Measurements from ENCODE around the gene HDAC4.

Gene HDAC4

GRCh38 chr2:239114616-239115265 lies 286.1 kb downstream of the HDAC4 start:
- DNase-seq (ENCODE audit: low spot score): no peak
- TF ChIP-seq CTCF (IDR thresholded peaks at IDR 0.05; ENCODE audit: borderline replicate concordance, control extremely low read depth, extremely low read depth, insufficient read depth, missing control alignments): no peak
- in situ Hi-C loops (cut with MboI; ENCODE audit: low sequenced_read_pairs, unreplicated experiment): no loop called here

GRCh38 chr2:239114119-239114581 lies 286.7 kb downstream of the HDAC4 start:
- in situ Hi-C loops (cut with MboI; ENCODE audit: low sequenced_read_pairs, unreplicated experiment): no loop called here
- no peak for TF ChIP-seq CTCF (IDR thresholded peaks at IDR 0.05; ENCODE audit: borderline replicate concordance, control extremely low read depth, extremely low read depth, insufficient read depth, missing control alignments)
- no peak for DNase-seq (ENCODE audit: low spot score)

- TF ChIP-seq CTCF (IDR thresholded peaks at IDR 0.05; ENCODE audit: borderline replicate concordance, control extremely low read depth, extremely low read depth, insufficient read depth, missing control alignments): no peak
- no peak for DNase-seq (ENCODE audit: low spot score)
- in situ Hi-C loops (cut with MboI; ENCODE audit: low sequenced_read_pairs, unreplicated experiment): no loop called here
Observed at GRCh38 chr2:239113615-239114014, 287.2 kb downstream of the HDAC4 start.

- no peak for DNase-seq (ENCODE audit: low spot score)
- TF ChIP-seq CTCF (IDR thresholded peaks at IDR 0.05; ENCODE audit: borderline replicate concordance, control extremely low read depth, extremely low read depth, insufficient read depth, missing control alignments): no peak
- in situ Hi-C loops (cut with MboI; ENCODE audit: low sequenced_read_pairs, unreplicated experiment): no loop called here
Observed at GRCh38 chr2:239113171-239113570, 287.6 kb downstream of the HDAC4 start.

GRCh38 chr2:239112127-239112774 lies 288.6 kb downstream of the HDAC4 start:
- TF ChIP-seq CTCF (IDR thresholded peaks at IDR 0.05; ENCODE audit: borderline replicate concordance, control extremely low read depth, extremely low read depth, insufficient read depth, missing control alignments): no peak
- DNase-seq (ENCODE audit: low spot score): no peak
- in situ Hi-C loops (cut with MboI; ENCODE audit: low sequenced_read_pairs, unreplicated experiment): no loop called here

- no peak for TF ChIP-seq CTCF (IDR thresholded peaks at IDR 0.05; ENCODE audit: borderline replicate concordance, control extremely low read depth, extremely low read depth, insufficient read depth, missing control alignments)
- in situ Hi-C loops (cut with MboI; ENCODE audit: low sequenced_read_pairs, unreplicated experiment): no loop called here
- DNase-seq (ENCODE audit: low spot score): no peak
Observed at GRCh38 chr2:239111401-239112100, 289.3 kb downstream of the HDAC4 start.

All from GM13976 (cell line).